Measurements from ENCODE around the gene NDRG4. TPM values are rescaled to one million over a fixed set of nuclear protein-coding genes. Genes with fewer than 3 reads are reported as not detected.

The NDRG4 gene
- total and polyA plus RNA-seq, 2 donors (not counting 3 experiments of a cell fraction or from before 2014, with no cell fraction given), result 35.8 to 74.3 TPM

DNA sequence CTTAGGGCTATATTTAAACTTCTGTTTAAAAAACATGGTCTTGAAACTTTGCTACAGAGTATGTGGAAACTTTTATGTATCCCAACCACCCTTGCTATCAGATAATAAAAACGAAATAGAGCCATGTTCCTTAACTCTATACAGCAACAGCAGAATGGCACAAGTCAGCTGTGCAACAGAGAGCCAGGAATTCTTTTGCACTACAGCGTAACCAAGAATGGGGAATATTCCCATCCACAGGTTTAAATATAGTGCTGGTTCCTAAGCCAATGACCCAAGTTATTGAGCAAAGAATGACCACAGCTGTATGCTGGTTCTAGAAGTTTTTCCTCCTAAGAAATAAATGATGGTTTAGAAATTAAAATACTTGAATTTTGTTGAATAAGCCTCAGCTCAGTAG is 48.4 kb downstream of the NDRG4 start:
- Histone ChIP-seq H2AFZ (ENCODE audit: low read depth, low read length) (no peak overlapping the region), H3K4me3 (replicated peaks in 1 of 3; ENCODE audit: insufficient read depth in 1 of 3, low read depth in 1 of 3, low read length in 3 of 3) (no peak overlapping the region), H3K36me3 (ENCODE audit: control insufficient read depth in 2 of 2, extremely low read depth in 1 of 2, insufficient read depth in 2 of 2, low read length in 2 of 2) (peaks cover 25 to 53% of the 10 kb centered on the region in 2 experiments), H4K20me1 (replicated peaks; ENCODE audit: control insufficient read depth, extremely low read depth, insufficient read depth, low read length) (peaks cover 2% of the 10 kb centered on the region), H3K4me2 (ENCODE audit: insufficient read depth, low read length) (no peak overlapping the region), H3K9ac (replicated peaks; ENCODE audit: extremely low read depth, insufficient read depth, low read length) (no peak overlapping the region), H3K27me3 (ENCODE audit: control insufficient read depth in 2 of 2, insufficient read depth in 2 of 2, low read length in 2 of 2) (no peaks in the 10 kb centered on the region), H3K4me1 (ENCODE audit: control insufficient read depth, extremely low read depth, insufficient read depth, low read length) (no peaks in the 10 kb centered on the region), H3K9me1 (replicated peaks; ENCODE audit: control insufficient read depth, extremely low read depth, insufficient read depth, low read length) (no peaks in the 10 kb centered on the region), H3K27ac (ENCODE audit: insufficient read depth, low read depth, low read length) (no peak overlapping the region), H3K9me3 (replicated peaks; ENCODE audit: control insufficient read depth, insufficient read depth, low read length) (no peaks in the 10 kb centered on the region), H3K79me2 (ENCODE audit: control insufficient read depth, insufficient read depth, low read length) (peaks cover 3% of the 10 kb centered on the region)
- DNase-seq (ENCODE audit: low read depth, low spot score) (no peak), FAIRE-seq (no peak)
- TF ChIP-seq JUN (IDR thresholded peaks at IDR 0.05; ENCODE audit: borderline replicate concordance, insufficient read depth, insufficient read length, low read depth) (no peak), CTCF (IDR thresholded peaks at IDR 0.05; ENCODE audit: extremely low read depth in 1 of 2, insufficient read depth in 1 of 2, low read depth in 1 of 2, low read length in 2 of 2) (no peak), GATA2 (IDR thresholded peaks at IDR 0.05; ENCODE audit: insufficient read depth, insufficient read length, low read depth, low read length) (no peak), FOS (IDR thresholded peaks at IDR 0.05; ENCODE audit: borderline replicate concordance, insufficient read depth, low read length) (no peak), MYC (IDR thresholded peaks at IDR 0.05; ENCODE audit: low read depth, low read length) (no peak), POLR2A (IDR thresholded peaks at IDR 0.05; ENCODE audit: low read depth, low read length) (no peak), EZH2 (IDR thresholded peaks at IDR 0.05; ENCODE audit: borderline replicate concordance, low read depth, low read length, severe bottlenecking) (no peak)
- TF ChIP-seq, protein P1, sequence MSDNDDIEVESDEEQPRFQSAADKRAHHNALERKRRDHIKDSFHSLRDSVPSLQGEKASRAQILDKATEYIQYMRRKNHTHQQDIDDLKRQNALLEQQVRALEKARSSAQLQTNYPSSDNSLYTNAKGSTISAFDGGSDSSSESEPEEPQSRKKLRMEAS (IDR thresholded peaks at IDR 0.05; ENCODE audit: insufficient read depth, insufficient read length), result no peak
- intact Hi-C loops (cut with micrococcal nuclease) (no loop called here), dilution Hi-C loops (cut with MboI; ENCODE audit: extremely low pct_ligation_motif_present, low sequenced_read_pairs) (no loop called here)
- BruUV-seq (replicated peaks), result no TSS peak
- POLR2A ChIA-PET, result no interaction called here
- CTCF ChIA-PET, result no interaction called here

Data from endothelial cell of umbilical vein (primary cell).